Measurements from ENCODE around the gene RASSF1.
"Not testable (repeated sequence)": the region's sequence is repeated elsewhere in the genome, so short reads cannot be mapped to it uniquely, and the experiment has no call there.

RASSF1 gene

GRCh38 chr3:50286322-50287227 lies 54.1 kb downstream of the RASSF1 start:
- DNase-seq (ENCODE audit: low read depth in 2 of 2): no peak

- DNase-seq (ENCODE audit: low read depth in 2 of 2): not testable (repeated sequence)
Measured at GRCh38 chr3:50284121-50284520, 56.5 kb downstream of the RASSF1 start.

All from stimulated activated CD8-positive, alpha-beta memory T cell treated with anti-CD3 and anti-CD28 coated beads, Interleukin-2, amount 100 ng/mL, for 48 hours (primary cell).